Activated naive CD4-positive, alpha-beta T cell treated with anti-CD3 and anti-CD28 coated beads, Interleukin-2, amount 50 U/mL, for 16 hours (primary cell): ENCODE results near the gene ZDHHC5.

Experiments used
- DNase-seq: peaks from one replicate; pipeline ENCODE4 v3.0.0-alpha.2; 2020

ZDHHC5 gene

GRCh38 chr11:57735619-57736298, 67.8 kb downstream of the ZDHHC5 start:
- no peak for DNase-seq

- peak; percentile 95 for DNase-seq
Observed at GRCh38 chr11:57741132-57742086, 73.5 kb downstream of the ZDHHC5 start, which contains the start of gene SELENOH. TSS of gene SELENOH (plus strand) at chr11:57741491. CDS start at chr11:57741596, 105 bp downstream.

DNA sequence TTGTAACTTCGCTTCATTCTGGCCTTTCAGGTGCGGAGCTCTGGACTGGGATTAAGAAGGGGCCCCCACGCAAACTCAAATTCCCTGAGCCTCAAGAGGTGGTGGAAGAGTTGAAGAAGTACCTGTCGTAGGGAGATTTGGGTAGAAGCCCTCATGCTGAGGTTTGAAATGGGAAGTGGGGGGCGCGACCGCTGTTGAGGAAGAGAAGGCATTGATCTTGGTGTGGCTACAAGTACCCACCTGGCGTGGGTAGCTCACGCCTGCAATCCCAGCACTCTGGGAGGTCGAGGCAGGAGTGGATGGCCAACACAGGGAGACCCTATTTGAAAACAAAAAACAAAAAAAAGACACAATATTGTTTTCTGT, 74.2 kb downstream of the ZDHHC5 start:
- no peak for DNase-seq

GRCh38 chr11:57744357-57744756, 76.4 kb downstream of the ZDHHC5 start:
- no peak for DNase-seq

DNA sequence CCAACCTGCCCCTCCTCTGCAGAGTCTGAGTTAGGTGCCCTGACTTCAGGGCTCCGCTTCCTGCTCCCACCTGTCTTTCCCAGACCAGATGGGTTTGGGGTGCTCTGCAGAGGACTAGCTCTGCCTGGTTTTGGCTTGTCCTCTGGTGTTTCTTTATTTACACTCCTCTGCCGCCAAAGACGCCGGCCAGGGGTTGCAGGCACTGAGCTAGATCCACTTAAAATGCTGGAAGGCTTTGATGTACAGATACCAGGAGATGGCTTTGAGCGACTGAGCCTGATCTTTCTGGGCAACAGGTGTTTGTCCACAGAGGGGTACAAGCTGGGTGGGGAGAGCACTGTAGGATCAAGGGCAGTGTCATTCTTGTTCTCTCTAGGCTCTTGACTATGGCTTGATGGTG, 77.3 kb downstream of the ZDHHC5 start:
- no peak for DNase-seq

DNA sequence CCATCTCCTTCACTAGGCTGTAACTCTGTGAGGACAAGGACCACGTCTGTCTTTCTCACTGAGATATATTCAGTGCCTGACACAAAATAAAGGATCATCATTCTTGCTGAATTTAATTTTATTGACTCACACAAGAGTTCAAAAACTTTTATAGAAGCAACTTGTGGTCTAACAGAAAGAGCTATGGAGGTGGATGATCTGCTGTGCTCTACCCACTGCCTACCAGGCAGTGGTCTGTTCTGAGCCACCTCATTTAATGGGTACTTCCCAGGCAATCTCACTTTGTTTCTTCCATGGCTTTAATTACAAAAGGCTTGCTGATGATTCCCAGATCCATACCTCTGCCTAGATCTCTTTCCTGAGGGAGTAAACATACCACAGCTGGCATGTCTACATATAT, 79.0 kb downstream of the ZDHHC5 start:
- DNase-seq: no peak
